MM.1S (cell line): Measurements from ENCODE around the gene SPRED2.

Experiments
- CTCF ChIP-seq: fragments of 300-600 bp; sonication (generic); IDR thresholded peaks from 2 replicates; pipeline ENCODE4 v1.5.1; 2016; ENCODE audit warnings: antibody characterized with exemption, low read length, mixed read lengths
- EZH2 ChIP-seq: fragments of 300-600 bp; sonication (generic); optimal IDR thresholded peaks from 2 replicates; pipeline ENCODE3; 2017; ENCODE audit warnings: low read depth, mild to moderate bottlenecking, antibody characterized with exemption, low read length, mixed read lengths
- EZH2phosphoT487 ChIP-seq: fragments of 300-600 bp; sonication (generic); IDR thresholded peaks from 2 replicates; pipeline ENCODE4 v1.6.1; 2018; ENCODE audit warnings: antibody characterized with exemption, low read length

GRCh38 chr2:65276609-65277008 is 155.8 kb downstream of the SPRED2 start:
- TF ChIP-seq CTCF: no peak
- TF ChIP-seq EZH2: no peak
- no peak for TF ChIP-seq EZH2phosphoT487
